NCI-H1436 (cell line): Measurements from ENCODE around the gene ZDHHC1.
"Not testable (repeated sequence)": the region's sequence is repeated elsewhere in the genome, so short reads cannot be mapped to it uniquely, and the experiment has no call there.

Source experiments
- DNase-seq: peaks from one replicate; lab custom pipeline; 2025; lab: John Stamatoyannopoulos, UW

ZDHHC1 gene

DNA sequence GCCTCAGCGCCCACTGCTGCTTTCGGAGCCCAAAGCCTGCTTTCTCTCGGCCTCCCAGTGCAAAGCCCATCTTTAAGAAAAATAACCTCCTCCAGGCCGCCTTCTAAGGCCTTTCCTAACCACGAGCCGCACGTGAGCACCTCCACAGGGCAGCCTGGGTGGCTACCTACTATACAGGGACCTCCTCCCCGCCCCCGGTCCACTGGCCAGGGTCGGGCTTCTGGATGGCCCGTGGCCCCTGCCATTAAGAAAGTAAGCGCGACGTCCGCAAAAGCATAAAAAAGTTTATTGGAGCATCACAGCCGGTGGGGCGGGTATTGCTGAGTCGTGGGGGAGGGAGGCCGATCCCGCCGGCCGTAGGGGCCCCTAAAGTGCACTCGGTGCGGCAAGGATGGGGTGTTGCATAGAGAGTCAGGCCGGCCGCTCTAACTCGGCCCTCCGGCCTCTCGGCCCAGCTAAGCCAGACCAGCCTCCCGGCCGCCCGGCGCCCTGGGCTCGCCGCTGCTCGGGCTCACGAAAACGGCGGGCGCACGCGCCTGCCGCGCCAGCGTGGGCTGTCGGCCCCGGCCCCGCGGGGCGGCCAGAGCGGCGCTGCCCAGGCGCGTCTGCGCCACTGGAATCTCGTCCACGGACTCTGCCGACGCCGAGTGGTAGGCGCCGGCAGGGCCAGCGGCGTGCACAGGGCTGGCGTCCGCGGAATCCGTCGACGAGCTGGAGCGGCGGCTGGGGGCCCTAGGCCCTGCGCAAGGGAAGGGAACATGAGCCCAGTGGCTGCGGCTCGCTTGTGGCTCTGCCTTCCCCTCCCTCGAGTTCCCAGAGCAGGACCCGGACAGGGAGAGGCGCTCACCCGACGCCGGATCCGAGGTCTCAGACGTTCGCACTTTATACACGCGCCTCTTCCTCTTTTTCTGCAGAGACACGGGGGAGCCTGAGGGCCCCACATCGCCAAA, 21.8 kb downstream of the ZDHHC1 start:
- no peak for DNase-seq

DNA sequence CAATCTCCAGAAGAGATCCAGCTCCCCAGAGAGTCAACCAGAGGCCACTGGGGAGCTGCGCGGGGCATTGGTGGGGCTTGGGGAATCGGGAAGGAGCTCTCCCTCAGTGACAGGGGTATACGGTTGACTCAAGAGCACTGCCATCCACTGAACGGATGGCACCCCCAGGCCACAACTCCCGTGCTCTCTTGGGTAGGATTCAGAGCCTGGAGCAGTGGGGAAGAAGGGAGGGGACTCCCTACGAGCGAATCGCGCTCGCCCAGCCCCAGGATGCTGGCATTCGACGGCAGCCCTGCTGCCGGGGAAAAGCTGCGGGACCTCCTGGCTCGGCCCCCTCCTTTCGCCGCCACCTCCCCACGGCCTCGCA, 22.5 kb downstream of the ZDHHC1 start:
- DNase-seq, result no peak

DNA sequence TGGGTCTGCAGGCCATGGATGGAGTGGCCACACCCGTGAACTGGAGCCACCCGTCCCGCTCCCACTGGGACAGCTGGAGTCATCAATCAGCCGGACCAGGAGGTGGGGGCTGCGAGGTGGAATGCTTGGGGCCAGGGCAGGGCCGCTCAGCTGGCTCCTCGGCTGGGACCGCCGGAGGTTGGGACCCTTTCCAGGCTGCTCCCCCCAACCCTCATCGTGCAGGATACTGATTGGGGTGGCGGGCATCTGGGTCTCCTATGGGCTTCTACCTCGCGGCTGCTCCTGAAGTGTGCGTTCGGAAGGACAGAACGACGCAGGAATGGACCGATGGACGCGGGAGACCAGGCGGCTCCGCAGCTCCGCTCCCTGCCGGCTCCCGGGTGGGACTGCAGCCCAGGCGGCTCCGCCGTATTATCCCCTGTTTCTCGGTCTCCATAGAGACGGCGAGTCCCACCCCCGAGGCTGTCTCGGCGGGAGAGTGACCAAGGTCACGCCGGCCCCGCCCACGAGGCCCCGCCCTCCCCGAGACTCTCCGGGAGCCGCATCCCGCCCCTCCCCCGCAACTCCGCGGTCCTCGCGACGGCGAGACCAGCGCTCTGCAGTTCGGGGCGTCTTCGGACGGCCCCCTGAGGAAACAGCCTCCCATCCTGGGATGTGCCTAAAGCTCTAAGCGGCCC, 23.0 kb downstream of the ZDHHC1 start, which contains the start of gene TPPP3:
TPPP3 (minus strand) TSS at position 388 of the 677 bp plus-strand sequence. CDS start 2,387 bp downstream, outside the sequence.
- DNase-seq, result peak; percentile 92

DNA sequence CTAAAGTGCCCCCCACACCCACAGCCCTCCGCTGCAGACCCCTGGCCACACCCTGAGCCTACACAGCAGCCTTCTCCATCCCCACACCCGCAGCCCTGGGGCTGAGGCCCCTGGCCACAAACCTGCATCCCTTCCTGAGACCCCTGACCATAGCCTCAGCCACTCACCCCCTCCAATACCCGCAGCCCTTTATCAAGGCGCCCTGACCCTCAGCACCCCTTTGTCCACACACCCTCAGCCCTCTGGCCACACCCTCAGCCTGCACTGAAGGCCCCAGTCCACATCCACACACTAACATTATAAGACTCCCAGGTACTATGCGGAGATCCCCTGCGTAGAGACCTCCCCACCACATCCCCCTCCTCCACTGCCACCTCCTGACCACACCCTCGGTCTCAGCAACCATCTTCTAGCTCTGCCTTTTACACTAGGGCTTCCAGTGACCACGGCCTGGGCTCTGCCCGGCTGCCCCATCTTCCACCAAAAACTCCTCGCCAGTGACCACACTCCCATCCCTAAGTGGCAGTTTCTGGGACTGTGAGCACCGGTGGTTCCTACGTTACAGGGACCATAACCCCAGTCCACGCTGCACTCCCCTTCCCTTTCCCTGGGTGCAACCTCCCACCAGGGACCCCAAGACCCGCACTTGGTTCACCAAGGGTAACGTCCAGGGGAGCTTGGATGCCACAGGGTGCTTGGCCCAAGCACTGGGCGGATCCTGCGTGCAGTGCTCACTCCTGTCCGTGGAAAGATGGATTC, 23.8 kb downstream of the ZDHHC1 start:
- no peak for DNase-seq

DNA sequence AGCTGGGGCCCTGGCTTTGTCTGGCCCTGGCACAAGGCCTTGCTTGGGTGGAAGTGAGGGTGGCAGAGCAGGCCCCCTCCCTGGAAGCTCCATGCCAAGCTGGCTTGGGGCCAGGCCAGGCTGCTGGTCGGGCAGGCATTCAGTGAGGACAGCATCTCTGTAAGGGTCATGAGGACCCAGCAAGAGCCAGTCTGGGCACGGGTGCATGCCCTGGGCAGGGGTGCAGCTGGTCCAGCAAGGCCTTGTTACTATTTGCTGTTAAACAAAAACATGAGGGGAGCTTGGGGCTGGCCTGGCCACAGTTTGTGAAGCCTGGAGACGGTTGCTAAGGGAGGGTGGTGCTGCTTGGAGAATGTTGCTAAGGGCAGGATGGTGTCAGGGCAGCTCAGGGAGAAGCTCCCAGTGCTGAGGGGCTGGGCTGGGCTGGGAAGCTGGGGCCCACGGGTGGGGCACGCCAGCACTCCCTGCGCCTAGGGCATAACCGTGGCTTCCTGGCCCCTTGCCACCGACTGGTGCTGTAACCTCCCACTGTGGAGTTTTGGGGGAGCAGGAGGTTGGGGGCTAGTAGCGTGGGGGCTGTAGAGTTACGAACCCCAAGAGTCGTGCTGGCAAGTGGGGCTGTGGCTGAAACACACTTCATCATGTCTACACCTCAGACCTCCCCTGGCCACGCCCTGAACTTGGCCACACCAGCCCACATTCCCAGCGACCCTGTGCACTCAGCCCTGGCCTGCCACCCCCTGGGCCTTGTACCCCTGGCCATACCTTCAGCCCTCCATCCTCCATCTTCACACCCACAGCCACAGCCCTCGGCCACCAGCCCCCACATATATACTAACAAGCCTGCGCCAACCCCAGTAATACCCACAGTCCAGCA, 24.6 kb downstream of the ZDHHC1 start:
- DNase-seq, result no peak

DNA sequence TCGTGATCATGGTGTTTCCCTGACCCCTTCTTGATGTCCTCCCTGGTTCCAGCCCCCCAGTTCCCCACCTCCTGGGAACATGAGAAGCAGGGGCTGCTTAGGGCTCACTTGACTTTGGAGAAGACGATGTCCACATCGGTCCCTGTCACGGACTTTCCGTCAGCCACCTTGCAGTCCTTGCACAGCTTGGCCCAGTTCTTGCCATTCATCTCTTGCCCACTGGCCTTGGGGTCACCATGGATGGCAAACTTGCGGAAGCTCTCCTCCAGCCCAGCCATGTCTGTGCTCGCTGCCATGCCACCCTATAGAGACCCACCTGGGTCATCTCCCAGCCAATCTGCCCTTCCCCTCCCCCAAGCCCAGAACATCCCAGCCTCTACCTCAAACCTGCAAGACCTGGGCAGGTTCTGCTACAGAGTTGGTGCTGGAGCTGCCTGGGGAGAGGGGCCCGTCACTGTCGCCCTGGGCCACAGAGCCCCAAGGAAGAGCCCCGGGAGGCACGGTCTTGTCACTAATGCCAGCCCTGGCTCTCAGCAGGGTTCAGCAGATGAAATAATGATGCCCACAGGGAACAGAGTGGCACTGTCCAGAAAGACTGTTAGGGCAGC, 25.4 kb downstream of the ZDHHC1 start:
- no peak for DNase-seq

DNA sequence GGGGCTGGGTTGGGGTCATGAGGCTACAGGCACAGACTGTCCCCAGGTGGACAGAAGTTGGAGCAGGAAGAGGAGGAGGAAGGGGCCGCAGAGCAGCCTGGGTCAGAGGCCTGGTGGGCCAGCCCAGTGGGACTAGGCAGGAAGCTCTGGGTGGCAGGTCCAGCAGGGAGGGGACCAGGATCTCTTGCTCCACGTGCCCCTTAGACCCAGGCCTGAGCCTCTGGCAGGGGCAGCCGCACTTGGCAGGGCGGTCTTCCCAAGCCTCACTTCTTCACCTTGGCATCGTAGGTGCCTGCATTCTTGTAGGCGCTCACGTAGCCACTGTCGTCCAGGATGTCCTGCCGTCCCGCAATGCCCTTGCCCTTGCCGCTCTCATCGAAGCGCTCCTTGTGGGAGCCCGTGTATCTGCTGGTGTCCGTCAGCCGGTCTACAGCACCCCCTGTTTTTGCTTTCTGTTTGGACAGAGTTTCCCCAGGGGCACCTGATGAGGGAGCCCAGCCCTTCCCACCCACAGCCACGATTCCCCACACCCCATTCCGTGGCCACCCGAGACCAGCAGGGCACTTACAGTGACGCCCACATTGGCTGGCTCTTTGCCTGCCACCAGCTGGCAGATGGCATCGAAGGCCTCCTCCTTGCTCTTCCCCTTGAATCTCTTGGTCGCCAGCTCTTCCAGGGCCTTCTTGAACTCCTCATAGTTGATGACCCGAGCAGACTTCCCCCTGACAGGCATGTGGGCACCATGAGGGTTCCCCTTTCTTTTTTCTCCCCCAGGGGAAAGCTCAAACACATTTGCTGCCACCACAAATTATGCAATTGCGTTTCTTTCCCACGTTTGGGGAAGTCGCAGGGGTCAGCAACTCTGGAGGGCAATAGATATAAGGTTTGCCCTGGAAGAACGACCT, 26.1 kb downstream of the ZDHHC1 start:
- no peak for DNase-seq

DNA sequence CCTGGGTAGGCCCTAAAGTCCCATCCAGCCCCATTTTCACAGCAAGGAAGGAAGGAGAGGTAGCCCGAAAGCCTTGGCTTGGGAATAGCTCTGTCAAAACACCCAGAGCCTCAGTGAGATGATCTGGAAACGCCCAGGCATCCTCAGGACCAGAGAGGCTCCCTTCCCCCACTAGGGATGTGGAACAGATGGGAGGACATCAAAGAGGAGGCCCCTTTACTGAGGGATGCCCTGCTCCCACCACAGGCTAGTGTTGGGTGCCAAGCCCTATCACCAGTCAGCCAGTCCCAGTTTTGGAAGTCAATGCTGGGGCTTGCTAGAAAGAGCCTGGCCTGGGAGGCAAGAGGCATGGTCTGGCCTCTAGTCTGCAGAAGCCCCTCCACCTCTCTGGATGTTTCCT, 27.7 kb downstream of the ZDHHC1 start:
- DNase-seq, result no peak

DNA sequence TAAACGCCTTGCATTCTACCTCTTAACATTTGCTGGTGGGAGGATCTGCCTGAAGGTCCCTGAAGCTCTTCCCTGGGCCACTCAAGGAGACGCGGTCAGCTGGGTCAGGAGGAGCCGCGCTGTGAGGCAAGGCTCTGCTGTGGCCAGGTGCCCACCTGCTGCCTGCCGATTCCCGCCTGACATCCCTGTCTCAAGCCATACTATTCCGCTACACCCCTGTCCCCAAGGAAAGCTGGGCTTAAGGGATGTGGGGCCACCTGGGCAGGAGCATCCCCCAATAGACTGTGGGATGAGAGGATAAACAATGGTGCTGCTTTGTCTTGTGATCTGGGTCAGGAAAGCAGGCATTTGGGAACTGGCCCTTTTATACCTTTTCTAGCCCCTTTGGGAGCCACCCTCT, 28.1 kb downstream of the ZDHHC1 start:
- no peak for DNase-seq

DNA sequence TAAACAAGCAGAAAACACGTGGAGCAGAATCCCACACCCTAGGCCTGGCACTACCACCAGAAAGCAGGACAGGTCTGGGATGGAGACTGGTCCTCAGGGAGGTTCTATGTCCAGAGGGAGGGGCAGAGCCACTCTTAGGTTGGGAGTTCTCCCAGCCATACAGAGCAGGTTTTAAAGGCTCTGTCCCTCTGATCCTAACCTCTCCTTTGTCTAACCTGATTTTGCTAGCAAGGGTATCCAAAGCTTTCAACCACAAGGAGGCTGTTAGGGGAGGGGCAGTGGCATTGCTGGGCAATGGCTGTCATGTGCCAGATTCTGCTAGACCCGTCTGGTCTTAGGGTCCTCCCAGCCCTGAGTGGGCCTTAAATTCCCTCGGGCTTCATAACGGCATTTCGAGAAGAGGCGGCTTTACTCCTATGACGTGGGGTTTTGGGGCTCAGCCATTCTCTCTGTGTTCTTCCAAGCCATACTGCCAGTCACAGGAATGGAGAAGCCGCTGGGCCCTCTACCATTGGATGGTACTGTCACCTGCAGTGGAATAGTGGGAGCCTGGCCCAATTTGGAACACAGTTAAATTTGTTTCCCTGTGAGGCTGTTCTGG, 28.7 kb downstream of the ZDHHC1 start:
- DNase-seq, result no peak

DNA sequence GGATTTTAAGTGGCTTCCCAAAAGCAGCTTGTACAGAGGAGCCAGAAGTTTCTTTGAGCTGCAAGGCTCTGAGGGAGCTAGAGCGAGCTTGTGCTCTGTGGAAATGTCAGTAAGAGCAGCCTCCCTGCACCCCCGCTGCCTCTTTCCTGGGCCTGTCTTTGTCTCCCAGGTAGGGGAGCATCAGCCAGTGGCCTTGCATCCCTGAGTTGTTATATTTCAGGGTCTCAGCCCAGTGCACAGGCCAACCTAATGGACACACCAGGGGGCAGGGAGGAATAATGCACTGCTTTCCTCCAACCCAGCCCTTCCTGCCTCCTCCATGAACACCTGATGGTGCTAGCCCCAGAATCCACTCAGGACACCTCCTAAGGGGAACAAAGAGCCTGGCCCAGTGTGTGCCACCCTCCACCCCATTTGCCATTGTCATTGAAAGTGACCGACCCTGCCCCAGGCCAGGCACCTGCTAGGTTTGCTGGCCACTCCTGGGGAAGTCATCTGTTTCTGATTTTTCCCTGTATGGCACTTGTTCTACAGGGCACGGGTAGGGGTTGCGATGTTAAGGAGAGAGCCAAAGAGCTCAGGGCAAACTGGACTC, 29.3 kb downstream of the ZDHHC1 start:
- no peak for DNase-seq

DNA sequence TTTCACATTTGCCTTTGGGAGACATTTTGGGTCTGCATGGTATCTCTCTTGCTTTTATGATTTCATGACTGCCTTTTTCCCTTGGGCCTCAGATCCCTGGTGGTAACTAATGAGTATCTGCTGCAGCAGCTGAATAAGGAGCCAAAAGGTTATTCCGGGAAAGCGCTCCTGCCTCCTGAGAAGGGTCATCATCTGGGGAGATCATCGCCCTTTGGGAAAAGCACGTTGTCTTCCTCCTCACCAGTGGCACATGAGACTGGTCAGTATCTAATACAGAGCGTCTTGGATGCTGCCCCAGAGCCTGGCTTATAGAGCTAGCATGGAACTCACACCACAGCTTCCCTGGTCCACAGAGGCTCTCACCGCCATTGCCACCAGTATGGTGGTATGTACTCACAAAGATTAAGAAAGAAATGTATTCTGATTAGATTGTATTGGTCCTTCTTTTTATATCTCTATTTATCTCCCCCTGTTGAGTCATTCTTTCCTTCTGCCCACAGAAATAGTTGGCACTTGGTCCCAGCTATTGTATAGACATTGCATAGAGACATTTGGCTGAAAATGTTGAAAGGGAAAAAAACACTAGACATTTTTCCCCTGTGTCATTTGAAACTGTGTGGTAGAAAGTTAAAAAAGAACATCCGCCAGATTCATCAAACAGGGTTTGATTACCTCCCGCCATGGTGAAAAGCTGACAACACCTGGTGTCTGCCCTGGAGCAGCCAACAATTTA, 31.3 kb downstream of the ZDHHC1 start:
- no peak for DNase-seq

DNA sequence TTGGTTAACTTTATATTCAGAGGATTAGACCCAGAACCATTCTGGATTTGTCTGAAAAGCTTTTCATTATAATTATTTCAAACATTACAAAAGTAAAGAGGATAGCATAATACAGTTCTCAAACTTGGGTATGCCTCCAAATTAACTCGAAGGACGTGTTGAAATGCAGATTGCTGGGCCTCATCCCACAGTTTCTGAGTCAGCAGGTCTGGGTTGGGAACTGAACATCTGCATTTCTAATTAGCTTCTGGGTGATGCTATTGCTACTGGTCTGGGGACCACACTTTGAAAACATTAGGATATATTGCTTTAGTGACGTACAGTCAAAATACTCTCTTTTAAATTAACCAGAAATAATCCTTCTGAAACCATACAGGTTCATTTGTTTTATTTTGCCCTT, 33.0 kb downstream of the ZDHHC1 start:
- no peak for DNase-seq

DNA sequence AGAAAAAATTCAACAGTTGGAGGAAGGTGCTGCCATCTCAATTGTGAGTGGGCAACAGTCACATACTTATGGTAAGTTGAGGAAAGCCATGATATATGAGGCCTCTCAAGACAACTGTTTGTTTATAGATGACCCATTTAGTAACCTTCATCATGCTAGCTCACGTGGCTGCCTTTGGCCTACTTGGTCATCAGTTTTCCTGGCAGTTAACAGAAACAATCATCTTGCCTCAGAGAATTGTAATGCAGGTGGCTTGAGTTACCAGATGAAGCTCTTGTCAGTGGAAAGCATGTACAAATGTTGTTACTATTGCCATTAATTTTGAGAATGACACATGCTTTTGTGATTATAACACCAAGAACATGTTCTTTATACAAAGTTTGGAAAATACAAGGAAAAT, 37.6 kb downstream of the ZDHHC1 start:
- no peak for DNase-seq

DNA sequence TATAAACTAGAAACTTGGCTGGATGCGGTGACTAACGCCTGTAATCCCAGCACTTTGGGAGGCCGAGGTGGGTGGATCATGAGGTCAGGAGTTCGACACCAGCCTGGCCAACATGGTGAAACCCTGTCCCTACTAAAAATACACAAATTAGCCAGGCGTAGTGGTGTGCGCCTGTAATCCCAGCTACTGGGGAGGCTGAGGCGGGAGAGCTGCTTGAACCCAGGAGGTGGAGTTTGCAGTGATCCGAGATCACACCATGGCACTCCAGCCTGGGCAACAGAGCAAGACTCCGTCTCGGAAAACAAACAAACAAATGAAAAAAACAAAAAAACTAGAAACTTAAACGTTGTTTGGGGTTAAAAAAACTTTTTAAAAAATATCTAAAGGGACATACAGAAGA, 40.3 kb downstream of the ZDHHC1 start:
- DNase-seq, result not testable (repeated sequence)

DNA sequence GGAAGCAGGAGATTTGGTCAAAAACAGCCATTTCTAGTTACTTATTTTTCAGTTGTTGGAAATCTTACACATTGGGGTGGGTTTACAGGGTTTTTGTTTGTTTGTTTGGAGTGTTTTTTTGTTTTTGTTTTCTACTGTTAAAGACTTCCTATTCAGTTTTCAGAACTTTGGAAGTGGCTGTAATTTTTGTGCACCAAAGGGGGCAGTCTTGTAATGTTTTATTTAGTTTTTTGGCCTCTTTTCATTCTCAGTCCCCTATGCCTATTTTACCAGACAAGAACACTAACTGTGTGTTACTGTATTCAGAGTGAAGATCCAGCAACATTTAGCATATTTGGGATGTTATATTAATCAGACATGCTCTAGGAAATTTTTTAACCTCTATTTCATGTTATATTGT, 43.6 kb downstream of the ZDHHC1 start:
- peak; percentile 47 for DNase-seq

DNA sequence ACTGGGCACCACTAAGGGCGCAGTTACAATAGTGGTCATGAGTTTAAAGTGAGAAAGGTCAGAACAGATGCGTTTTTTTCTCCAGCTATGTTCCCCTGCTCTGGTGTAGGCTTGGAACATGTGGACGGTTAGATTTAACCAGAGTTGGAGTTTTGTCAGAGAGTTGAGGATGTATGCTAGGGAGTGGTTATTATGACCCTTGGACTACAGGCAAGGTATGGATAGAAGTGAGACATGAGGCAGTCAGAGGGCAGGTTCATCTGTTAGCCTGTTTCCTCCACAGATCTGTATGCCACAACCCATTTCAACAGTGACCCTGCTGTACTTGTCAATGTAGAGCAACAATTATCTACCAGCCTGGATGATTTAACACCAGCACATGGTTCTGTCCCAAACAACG, 45.6 kb downstream of the ZDHHC1 start:
- DNase-seq, result no peak

DNA sequence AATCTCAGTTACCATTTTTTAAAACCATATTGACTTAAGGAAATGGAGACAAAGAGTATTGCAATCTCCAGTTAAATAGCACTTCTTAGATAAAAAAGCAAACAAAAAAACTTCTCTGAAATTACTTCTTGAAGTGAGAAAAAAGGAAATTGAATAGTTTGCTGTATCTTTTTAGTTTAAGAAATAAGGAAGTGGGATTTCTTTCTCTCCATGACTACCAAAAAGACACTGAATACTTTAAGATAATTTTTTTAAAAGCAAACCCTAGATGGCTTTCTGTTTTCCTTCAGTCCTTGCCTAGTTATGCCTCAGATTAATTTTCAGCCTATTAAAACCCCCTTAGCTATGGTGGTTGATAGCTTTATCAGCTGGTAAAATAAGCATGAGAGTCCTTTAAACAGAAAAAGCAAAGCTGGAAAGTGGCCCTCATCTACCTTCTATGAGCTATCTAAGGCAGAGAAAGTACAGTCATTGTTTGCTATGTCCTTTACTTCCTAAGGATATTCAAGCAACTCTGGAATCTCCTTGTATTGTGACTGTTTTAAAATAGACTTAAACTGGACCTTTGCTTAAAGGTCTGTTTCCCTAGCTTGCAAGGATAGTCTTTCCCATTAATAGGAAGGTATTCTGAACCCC, 51.6 kb downstream of the ZDHHC1 start:
- no peak for DNase-seq
